OCI-M1 (cell line): Measurements from ENCODE around the gene HNRNPK.
"Not testable (repeated sequence)": the region's sequence is repeated elsewhere in the genome, so short reads cannot be mapped to it uniquely, and the experiment has no call there.

ENCODE experiments used
- DNase-seq: peaks from one replicate; lab custom pipeline; 2025; lab: John Stamatoyannopoulos, UW

HNRNPK gene

GRCh38 chr9:83977196-83977595 lies 2.8 kb downstream of the HNRNPK start:
- no peak for DNase-seq

- no peak for DNase-seq
Measured at GRCh38 chr9:83976372-83976771, 3.6 kb downstream of the HNRNPK start.

- DNase-seq: no peak
Measured at GRCh38 chr9:83975300-83975699, 4.7 kb downstream of the HNRNPK start.

GRCh38 chr9:83972286-83972685 lies 7.7 kb downstream of the HNRNPK start:
- no peak for DNase-seq

- no peak for DNase-seq
Measured at GRCh38 chr9:83971485-83971884, 8.5 kb downstream of the HNRNPK start.

- DNase-seq: no peak
Measured at GRCh38 chr9:83969602-83970001, 10.4 kb downstream of the HNRNPK start.

- DNase-seq: no peak
Measured at GRCh38 chr9:83967073-83967472, 12.9 kb downstream of the HNRNPK start.

GRCh38 chr9:83966209-83966582 lies 13.8 kb downstream of the HNRNPK start:
- no peak for DNase-seq

- DNase-seq: peak; percentile 77
Measured at GRCh38 chr9:83965350-83966208, 14.4 kb downstream of the HNRNPK start.

GRCh38 chr9:83964973-83965349 lies 15.1 kb downstream of the HNRNPK start:
- peak; percentile 81 for DNase-seq

GRCh38 chr9:83962165-83962564 lies 17.9 kb downstream of the HNRNPK start:
- DNase-seq: peak; percentile 44

GRCh38 chr9:83960991-83961390 lies 19.0 kb downstream of the HNRNPK start:
- DNase-seq: no peak

- no peak for DNase-seq
Measured at GRCh38 chr9:83959061-83959460, 21.0 kb downstream of the HNRNPK start.

- peak; percentile 60 for DNase-seq
Measured at GRCh38 chr9:83957248-83957513, 22.8 kb downstream of the HNRNPK start.

GRCh38 chr9:83956436-83957247 lies 23.4 kb downstream of the HNRNPK start:
- DNase-seq: peak; percentile 90

GRCh38 chr9:83956086-83956435 lies 24.0 kb downstream of the HNRNPK start:
- DNase-seq: peak; percentile 83

GRCh38 chr9:83948096-83948495 lies 31.9 kb downstream of the HNRNPK start:
- not testable (repeated sequence) for DNase-seq

- DNase-seq: no peak
Measured at GRCh38 chr9:83940590-83941303, 39.3 kb downstream of the HNRNPK start.

- DNase-seq: peak; percentile 79
Measured at GRCh38 chr9:83937861-83938455, 42.1 kb downstream of the HNRNPK start.

GRCh38 chr9:83936523-83936922 lies 43.5 kb downstream of the HNRNPK start:
- DNase-seq: no peak

- peak; percentile 23 for DNase-seq
Measured at GRCh38 chr9:83935276-83935935, 44.6 kb downstream of the HNRNPK start.
